Stimulated activated CD8-positive, alpha-beta memory T cell treated with anti-CD3 and anti-CD28 coated beads, Interleukin-15, amount 100 ng/mL, for 24 hours (primary cell): ENCODE data around the gene SGMS1.
"Not testable (repeated sequence)": the region's sequence is repeated elsewhere in the genome, so short reads cannot be mapped to it uniquely, and the experiment has no call there.

Experiments used
- DNase-seq: peaks from one replicate; pipeline ENCODE4 v3.0.0-alpha.2; 2020; ENCODE audit warnings: low read depth

Gene SGMS1

DNA sequence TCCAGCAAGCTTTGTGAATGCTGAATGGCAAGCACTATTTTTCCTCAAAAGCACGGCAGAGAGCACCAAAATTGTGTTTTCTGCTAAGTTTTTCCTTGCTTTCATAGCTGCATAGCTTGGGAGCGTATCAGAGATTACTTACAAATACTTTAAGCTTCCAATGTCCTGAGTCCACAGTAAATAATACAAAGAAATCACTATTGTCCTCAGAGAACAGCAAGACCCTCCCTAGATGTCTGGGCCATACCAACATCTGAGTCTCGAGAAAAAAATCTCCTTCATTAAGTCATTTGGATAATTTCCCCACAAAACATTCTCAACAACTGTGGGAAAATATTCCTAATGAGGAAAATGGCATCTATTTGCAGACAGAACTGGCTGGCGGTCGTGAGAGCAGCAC lies 41.7 kb downstream of the SGMS1 start:
- no peak for DNase-seq

DNA sequence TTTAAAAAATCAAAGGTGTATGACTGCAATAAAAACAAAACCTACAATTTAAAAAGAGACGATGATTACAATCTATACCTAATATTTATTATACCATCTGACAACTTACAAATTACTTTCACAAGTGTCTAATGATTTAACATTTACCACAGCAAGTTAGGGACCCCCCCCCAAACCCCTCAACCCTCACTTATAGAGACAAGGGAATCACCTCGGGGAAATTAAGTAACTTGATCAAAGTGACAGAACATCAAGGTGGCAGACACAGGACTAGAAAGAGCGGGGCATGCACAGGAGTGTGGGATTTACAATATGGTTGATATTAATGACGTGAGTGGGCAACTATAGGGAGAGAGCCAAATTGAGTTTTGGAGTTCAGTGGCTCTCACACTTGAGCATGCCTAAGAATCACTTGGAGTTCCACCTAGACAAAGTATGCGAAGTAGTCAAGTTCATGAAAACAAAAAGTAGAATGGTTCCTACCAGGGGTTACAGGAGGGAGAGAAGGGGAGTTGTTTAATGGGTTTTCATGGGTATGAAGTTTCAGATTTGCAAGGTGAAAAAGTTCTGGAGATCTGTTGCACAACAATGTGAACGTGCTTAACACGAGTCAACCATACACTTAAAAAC lies 43.4 kb downstream of the SGMS1 start:
- no peak for DNase-seq

DNA sequence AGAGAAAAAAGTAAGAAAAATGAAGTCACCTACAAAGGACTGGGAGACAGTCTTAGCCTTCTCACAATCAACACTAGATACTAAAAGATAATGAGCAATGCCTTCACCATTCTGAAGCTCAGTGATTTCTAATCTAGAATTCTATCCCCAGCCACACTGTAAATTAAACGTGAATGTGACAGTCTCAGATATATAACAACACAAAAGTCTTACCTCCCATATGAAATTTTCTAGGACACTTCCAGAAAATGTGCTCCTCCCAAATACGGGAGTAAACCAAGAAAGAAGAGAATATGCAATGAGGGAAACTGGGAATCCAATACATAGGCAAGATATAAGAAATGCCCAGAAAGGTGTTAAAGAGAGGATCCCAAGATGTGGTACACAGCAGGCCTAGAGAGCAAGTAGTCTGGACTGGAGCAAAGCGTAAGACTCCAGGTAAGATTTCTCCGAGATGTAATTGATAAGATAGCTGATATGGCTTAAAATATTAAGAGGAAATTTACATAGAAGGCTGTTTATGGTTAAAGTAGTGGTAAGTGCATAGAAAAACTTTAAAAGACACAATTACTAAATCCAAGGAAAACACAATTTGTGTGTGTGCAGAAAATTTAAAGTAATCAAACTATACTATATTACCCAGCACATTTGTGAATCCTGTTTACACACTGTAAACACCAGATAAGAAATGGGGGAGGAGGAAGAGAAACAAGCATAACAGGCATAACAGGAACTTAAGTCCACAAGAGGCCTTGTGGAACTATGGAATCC lies 44.1 kb downstream of the SGMS1 start:
- no peak for DNase-seq

DNA sequence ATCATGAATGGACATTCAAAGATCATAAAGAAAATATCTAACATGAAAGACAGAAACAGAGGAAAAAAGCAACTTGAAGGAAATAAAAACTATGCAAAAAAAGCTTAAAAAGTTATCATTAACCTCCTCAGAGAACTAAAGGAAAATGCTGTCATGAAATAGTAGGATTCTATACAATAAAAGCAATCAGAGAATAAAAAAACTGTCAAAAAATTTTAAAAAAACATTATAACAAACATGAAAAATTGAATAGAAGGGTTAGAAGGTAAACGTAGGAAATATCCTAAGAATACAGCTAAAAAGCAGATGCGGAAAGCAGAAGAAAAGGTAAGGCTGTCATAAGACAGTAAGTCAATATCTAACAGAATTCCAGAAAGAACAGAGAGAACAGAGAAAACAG lies 44.8 kb downstream of the SGMS1 start:
- no peak for DNase-seq

DNA sequence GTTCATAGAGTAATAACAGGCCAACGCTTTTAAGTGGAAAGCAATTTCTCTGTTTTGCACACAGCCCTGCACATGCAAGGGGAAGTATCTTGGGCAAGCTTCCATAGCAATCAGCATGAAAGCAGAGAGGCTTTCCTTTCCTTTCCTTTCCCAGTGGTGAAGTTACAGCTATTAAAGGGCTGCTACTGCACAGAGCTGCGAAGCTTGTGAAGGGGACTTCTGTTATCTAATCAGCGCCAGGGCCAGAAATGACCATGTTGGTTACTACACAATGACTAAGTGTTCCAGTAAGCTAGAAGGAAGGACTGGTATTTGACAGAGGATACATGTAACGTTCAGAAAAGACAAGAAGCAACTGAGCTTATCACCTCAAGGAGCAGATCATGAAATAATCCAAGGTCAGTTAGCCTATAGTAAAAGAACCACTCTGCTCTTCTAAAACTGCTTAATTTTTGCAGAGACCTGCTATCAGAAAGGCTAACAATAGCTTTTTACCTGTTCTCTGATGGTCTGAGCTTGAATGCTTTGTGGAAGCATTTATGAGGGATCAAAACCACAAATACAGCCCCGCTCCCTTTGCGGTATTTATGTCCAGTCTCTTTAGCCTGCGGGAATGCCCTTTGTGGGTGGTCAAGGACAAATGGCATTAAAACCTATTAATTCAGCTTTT lies 45.9 kb downstream of the SGMS1 start:
- DNase-seq, result no peak

DNA sequence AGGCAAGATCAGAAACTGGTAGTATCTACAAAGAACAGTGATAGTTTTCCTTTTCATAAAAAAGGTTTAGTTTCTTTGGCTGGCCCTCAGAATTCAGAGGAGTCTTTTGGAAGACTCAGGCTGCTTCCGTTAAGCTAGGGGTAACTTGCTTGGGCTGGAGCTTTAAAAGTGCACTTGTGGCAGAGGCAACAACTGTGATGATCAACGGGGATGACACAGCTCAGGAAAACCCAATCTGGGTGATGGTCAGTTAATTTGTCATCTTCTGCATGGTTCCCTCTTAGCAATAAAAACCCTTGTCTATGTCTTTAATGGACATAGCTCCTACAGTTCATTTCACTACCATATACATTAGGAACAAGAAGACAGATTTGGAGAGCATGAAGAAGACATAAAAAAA lies 46.7 kb downstream of the SGMS1 start:
- DNase-seq, result no peak

DNA sequence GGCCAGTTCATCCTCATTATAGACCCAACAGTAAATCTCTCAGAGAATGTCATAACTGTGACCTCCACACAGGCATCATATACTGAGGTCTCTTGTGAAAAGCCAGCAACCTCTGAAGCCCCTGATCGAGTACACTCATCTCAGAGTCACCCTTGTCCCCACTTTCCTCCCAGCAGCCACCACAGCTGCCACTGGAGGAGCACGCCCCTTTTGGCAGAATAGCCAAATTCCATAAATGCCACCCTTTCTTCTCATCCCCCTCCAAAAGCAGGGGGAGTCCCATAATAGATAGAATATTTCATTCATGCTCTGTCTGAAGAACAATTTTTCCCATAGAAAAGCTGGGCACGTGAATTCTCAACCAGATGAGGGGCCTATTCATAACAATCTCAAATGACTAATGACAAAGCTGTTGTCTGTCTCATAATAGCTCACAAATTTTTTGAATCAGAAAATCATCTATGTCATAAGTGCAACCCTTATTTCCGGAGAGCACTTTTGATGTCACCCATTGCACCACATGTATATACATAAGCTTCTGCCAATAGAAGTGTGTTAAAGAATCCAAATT lies 47.4 kb downstream of the SGMS1 start:
- no peak for DNase-seq

DNA sequence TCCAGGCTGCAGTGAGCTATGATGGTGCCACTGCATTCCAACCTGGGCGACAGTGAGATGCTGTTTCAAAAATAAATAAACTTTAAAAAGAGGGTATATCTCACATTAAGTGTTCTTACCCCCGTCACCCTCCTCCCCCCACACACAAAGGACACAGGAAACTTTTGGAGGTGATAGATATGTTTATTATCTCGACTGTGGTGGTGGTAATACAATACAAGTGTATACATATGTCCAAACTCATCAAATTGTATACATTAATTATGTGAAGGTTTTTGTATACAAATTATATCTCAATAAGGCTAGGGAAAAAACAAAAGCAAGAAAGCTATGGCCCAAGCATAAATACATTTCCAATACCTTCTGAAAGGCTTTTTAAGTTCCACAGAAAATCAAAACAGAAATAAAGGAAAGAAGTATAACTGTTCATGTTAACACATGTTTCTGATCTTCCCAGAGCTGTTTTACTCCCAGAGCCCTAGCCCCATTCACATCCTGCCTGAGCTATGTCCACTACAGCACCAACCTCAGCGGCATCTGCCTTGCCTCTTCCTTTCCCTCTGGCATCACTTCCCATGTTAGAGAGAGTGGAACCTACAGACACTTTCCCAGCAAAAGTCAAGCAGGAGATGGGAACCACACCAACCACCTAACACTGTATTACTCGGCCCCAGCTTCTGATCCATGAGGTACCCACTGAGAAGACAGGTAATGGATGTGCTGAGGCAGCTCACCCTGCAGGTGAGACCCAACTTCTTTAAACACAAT lies 48.1 kb downstream of the SGMS1 start:
- DNase-seq, result no peak

DNA sequence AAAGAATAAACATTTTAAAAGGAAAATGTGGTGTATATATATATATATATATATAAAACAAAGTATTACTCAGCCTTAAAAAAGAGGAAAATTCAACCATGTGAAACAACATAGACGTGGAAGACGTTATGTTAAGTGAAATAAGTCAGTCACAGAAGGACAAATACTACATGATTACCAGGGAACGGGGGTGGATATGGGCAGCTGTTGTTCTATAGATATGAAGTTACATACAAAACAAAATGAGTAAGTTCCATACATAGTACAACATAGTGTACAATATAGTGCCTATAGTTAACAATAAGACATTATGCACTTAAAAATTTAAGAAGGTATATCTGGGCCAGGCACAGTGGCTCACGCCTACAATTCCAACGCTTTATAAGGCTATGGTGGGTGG lies 48.8 kb downstream of the SGMS1 start:
- no peak for DNase-seq

DNA sequence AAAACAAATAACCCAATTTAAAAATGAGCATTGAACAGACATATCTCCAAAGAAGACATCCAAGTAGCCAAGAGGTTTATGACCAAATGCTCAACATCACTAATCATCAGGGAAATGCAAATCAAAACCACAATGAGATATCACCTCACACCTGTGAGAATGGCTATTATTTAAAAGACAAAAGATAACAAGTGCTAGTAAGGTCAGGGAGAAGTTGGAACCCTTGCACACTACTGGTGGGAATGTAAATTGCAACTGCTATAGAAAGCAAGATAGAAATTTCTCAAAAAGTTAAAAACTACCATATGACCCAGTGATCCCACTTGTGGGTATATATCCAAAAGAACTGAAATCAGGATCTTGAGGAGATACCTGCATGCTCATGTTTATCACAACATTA lies 49.5 kb downstream of the SGMS1 start:
- DNase-seq, result no peak

DNA sequence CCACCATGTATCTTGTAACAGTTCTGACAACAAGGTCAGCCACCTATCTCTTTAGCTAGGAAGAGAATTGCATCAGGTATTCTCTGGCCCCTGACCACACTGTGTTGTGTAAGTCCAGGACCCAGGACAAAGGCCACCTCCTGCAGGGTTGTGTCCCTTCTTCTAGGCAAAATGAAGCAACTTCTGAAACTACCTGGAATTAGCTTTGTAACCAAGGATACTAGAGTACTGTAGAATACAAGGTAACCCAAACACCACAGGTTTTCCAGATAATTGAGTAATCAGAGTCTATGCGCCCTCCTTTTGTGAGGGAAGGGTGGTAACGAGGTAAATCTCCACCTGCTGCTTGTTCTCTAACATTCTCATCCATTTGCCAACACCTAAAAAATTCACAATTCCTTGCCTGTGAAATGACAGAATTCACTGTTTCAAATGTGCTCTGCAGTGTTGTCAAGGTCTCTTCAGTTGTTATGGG lies 51.7 kb downstream of the SGMS1 start:
- no peak for DNase-seq

DNA sequence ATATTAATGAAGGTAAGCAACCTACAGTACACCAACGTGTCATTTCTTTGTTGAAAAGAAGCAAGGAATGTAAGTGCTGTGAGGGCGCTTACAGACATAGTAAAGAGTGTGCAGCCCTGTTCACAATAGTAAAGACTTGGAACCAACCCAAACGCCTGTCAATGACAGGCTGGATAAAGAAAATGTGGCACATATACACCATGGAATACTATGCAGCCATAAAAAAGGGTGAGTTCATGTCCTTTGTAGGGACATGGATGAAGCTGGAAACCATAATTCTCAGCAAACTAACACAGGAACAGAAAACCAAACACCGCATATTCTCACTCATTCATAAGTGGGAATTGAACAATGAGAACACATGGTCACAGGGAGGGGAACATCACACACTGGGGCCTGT lies 55.0 kb downstream of the SGMS1 start:
- DNase-seq, result not testable (repeated sequence)

DNA sequence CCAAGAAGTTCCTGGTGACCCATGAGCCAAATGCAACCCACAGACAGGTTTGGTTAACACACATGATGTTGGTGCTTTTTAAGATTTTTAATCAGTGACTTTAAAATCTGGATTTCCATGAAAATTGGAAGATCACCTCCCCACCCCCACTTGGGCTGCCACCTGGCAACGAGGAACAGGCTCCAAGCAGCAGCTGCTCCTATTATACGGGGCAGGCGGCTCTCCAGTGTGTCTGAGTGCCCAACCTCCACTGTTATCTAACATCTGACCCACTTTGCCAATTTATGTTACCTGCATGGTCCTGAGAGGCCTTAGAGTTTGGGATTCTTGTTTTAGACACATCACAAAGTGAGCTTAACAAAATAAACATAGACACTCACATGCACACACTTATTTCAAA lies 56.4 kb downstream of the SGMS1 start:
- DNase-seq, result no peak

DNA sequence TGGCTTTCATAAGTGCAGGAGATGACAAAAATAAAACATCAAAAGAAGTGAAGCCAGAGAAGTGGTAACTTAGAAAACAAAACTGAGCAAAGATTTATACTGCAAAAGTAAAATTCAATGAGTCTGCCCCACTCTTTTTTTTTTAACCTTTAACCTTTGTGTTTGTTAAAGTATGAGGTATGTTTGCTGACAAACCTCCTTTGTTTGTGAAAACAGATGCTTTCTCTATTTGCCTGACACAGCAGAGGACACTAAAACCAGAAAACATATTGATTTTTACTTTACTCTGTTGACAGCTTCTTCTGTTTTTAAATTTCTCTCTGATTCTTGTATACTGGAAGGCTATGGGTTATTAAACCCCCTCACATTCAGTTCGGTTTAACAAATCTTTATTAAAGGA lies 57.6 kb downstream of the SGMS1 start:
- no peak for DNase-seq

DNA sequence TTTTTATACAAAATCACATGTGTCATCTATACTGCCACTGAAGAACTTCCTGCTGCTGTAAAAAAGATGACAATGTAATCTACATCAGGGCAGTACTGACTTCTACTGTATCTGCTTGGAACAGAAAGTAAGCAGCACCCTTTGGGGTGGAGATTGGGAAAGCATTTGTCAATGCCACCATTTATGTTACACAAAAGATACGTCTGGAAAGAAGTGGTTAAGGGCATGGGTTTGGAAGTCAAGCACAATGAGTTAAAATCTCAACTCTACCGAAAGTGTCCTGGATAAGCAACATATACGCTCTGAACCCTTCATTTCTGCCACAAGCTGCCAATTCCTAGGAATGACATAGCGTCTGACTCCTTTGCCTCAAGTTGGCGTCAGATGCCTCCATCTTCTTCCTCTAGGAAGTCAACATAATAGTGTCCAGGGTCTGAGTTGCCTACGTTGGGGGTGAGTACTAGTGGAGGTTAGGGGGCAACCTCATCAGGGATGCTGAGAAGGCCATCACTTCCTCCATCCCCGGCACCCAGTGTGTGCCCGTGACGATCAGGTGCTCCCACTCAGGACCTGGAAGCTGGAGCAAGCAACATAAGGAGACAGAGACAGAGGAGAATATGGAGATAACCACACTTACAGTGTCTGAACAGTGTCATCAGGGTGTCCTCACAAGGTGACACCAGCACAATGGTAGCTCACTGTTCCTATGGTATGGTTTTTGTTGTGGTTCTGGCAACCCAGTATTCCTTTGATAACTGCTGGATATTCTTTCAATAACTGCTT lies 58.3 kb downstream of the SGMS1 start:
- DNase-seq, result no peak

DNA sequence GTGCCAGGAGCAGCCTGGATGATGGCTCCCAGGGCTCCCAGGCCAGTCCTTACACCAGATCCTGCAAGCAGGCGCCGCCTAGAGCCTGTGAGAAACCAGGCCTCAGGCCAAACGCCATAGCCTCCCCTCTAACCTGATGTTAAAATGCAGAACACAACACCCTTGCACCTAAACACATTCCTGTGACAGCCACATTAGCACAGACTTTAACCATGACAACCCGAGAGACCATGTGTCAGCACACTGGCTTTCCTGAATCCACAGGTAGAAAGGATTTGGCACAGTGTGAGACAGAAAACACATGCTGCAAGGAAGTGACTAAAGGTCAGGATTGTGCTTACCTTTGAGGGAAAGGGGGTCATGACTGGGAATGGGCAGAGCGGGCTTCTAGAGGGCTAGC lies 59.9 kb downstream of the SGMS1 start:
- no peak for DNase-seq

DNA sequence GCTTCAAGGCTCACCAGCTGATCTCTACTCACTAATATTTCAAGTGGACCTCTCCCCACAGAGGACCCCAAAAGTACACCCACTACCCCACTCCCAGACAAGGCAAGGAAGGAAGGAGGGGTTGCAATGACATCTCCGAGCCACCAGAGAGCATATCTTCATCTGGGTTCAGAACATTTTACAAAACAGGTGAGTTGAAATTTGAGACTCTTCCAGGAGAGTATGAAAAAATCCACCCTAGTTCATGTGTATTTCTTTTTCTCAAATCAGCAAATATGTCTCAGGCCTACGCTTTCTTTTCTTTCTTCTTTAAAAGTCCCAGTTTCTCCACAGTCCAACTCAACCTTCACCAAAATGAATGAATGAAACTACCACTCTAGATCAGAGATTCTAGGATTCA lies 61.9 kb downstream of the SGMS1 start:
- DNase-seq, result no peak

DNA sequence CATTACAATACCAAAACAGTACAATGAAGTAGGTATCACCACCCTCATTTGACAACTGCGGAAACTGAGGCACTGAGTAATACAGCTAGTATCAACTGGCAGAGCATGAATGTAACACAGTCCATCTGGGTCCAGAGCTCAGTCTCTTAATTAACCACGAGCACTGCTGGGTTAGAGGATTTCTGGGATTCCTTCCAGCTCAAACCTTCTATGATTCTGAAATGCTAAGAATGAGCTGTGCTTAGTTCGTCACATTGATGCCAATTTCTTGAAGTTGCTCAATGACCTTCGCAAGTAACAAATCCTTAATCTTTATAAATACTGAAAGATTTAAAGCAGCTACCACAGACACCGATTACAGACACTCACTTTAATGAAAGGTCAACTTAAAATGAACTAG lies 62.5 kb downstream of the SGMS1 start:
- no peak for DNase-seq

DNA sequence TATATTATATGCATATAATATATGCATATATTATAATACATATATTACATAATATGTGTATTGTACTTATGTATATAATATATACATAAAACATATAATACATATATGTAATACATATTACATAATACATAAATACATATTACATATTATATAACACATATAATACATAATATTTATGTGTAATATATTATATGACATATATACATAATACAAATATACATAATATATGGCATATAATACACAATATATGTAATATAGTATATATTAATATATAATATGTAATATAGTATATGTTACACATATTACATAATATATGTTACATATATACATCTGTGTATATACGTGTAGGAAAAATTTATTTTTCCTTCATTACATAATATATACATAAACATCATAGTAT lies 63.4 kb downstream of the SGMS1 start:
- DNase-seq, result no peak

DNA sequence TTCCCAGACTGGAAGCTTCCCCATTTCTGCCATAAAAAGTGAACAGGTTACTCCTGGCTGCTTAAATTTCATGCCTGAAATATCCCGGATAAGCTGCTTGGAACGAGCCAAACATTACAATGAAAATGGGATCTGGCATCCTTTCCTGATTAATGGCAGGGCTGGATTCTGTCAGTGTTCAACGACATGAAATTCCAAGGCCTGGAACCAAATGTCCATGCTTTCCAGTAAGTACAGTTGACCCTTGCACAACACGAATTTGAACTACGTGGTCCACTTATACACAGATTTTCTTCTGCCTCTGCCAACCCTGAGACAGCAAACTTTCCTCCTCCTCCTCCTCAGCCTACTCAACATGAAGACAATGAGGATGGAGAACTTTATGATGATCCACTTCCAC lies 65.4 kb downstream of the SGMS1 start:
- no peak for DNase-seq

DNA sequence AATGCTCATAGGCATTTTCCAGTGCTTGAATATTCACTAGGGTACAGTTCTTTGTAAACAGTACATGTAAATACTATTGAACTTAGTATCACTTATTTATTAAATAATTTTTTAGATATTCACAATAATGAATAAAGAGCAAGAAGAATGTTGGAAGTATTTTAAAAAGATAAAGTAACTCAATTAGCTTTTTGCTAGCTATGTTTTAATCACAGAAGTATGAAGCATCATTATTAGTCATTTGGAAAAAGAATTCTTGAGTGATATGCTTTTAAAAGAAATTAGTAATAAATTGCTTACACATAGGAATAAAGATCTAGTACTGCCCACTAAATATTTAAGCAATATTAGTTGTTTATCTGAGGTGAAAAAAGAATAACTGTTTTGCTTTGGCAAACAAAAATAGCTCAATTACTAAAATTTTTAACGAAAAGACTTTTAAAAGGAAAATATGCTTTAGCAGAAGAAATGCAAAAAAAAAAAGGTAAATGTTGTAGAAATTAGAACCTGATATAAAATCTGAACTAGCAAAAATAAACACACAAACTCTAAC lies 66.5 kb downstream of the SGMS1 start:
- DNase-seq, result no peak
